Left lung (tissue), 10 donors: ENCODE results near the gene AOX1. TPM values are rescaled to one million over a fixed set of nuclear protein-coding genes. Genes with fewer than 3 reads are reported as not detected.

Source experiments
- ATAC-seq: fragments of 200-7000 bp; cut with Tn5 transposase; one replicate; pipeline ENCODE4 v1.9.1; 2020; ENCODE audit warnings: moderate library complexity
- DNase-seq, 4 donors: peaks; one replicate each; pipeline ENCODE4 v3.0.0-alpha.2; 2013 to 2020
- H3K27ac ChIP-seq, 2 donors: fragments of 200-600 bp; sonication (generic) in 1 of 2; one replicate each; pipeline versions ENCODE4 v1.5.0 to v1.8.0; 2020 to 2021
- H3K27me3 ChIP-seq, 2 donors: fragments of 200-600 bp; sonication (generic) in 1 of 2; one replicate each; pipeline versions ENCODE4 v1.5.0 to v1.8.0; 2020 to 2021
- H3K36me3 ChIP-seq, 2 donors: fragments of 200-600 bp; sonication (generic) in 1 of 2; one replicate each; pipeline versions ENCODE4 v1.5.0 to v1.8.0; 2020 to 2021
- H3K4me1 ChIP-seq, 2 donors: fragments of 200-600 bp; one replicate each; pipeline ENCODE4 v1.8.0; 2021
- H3K4me3 ChIP-seq, 2 donors: fragments of 200-600 bp; sonication (generic) in 1 of 2; one replicate each; pipeline versions ENCODE4 v1.5.0 to v1.8.0; 2020 to 2021; ENCODE audit warnings: mild to moderate bottlenecking in 1 of 2
- H3K9me3 ChIP-seq, 2 donors: fragments of 200-600 bp; sonication (generic) in 1 of 2; one replicate each; pipeline versions ENCODE4 v1.5.0 to v1.8.0; 2020 to 2021
- CTCF ChIP-seq, 2 donors: fragments of 200-600 bp; sonication (generic) in 1 of 2; IDR thresholded peaks; one replicate each; pipeline versions ENCODE4 v1.5.0 to v1.8.0; 2021; ENCODE audit warnings: antibody characterized with exemption in 2 of 2
- intact Hi-C, 2 donors: fragments of 100-400 bp; cut with DNase I; formaldehyde crosslinking; loops; one replicate each; pipeline versions ENCODE4 v1.11.2 to v1.14.2; 2022
- polyA plus RNA-seq, 6 donors: library from polyadenylated mRNA; unstranded; fragments of 120-200 nt; gene quantifications; one replicate each; pipeline ENCODE4 v1.2.1, GENCODE V29; 2013; ENCODE audit not compliant: insufficient read length in 6 of 6
- total RNA-seq, 2 donors: library from RNA; stranded (reverse); fragmentation: NEBNext Ultra II Directional; extraction: Animal tissue kit (Norgen Biotek cat#: 25700); gene quantifications; one replicate each; pipeline ENCODE4 v1.2.1, GENCODE V29; 2021
- donor health status: DM: no; HTN: yes; CAD: no.
- donor health status: DM: no; HTN: no; CAD: no.

Gene AOX1
- total and polyA plus RNA-seq, 8 donors: 5.4 to 32.4 (median 13.5) TPM

GRCh38 chr2:200698217-200698616, 112.4 kb downstream of the AOX1 start:
- H3K4me1 ChIP-seq: peaks cover 0 to 12% of the 10 kb centered on the region in 2 donors
- intact Hi-C loops: no loop called here
- H3K4me3 ChIP-seq: no peak overlapping the region
- ATAC-seq (no peak), DNase-seq (no peak)
- no peaks in the 10 kb centered on the region for H3K9me3 ChIP-seq
- no peaks in the 10 kb centered on the region for H3K36me3 ChIP-seq
- no peak for TF ChIP-seq CTCF (IDR thresholded peaks at IDR 0.05)
- no peaks in the 10 kb centered on the region for H3K27me3 ChIP-seq
- H3K27ac ChIP-seq: no peak overlapping the region

GRCh38 chr2:200699310-200699709, 113.5 kb downstream of the AOX1 start:
- DNase-seq: no peak
- Histone ChIP-seq H3K4me3 (no peak overlapping the region), H3K36me3 (no peaks in the 10 kb centered on the region), H3K27me3 (no peaks in the 10 kb centered on the region), H3K9me3 (no peaks in the 10 kb centered on the region), H3K4me1 (peaks cover 0 to 12% of the 10 kb centered on the region in 2 donors), H3K27ac (no peak overlapping the region)
- no peak for ATAC-seq
- no peak for TF ChIP-seq CTCF (IDR thresholded peaks at IDR 0.05)
- intact Hi-C loops: no loop called here

- Histone ChIP-seq H3K27ac (no peak overlapping the region), H3K27me3 (no peaks in the 10 kb centered on the region), H3K9me3 (no peaks in the 10 kb centered on the region), H3K36me3 (no peaks in the 10 kb centered on the region), H3K4me3 (no peak overlapping the region), H3K4me1 (peaks cover 0 to under 1% of the 10 kb centered on the region in 2 donors)
- no peak for DNase-seq
- no peak for TF ChIP-seq CTCF (IDR thresholded peaks at IDR 0.05)
- intact Hi-C loops: no loop called here
- no peak for ATAC-seq
These were observed 115.0 kb downstream of the AOX1 start for GRCh38 chr2:200700856-200701255.

- TF ChIP-seq CTCF (IDR thresholded peaks at IDR 0.05): no peak
- intact Hi-C loops: no loop called here
- Histone ChIP-seq H3K27ac (no peak overlapping the region), H3K4me3 (no peak overlapping the region), H3K4me1 (no peaks in the 10 kb centered on the region), H3K9me3 (no peaks in the 10 kb centered on the region), H3K27me3 (no peaks in the 10 kb centered on the region), H3K36me3 (no peaks in the 10 kb centered on the region)
- DNase-seq: no peak
- no peak for ATAC-seq
These were observed 116.2 kb downstream of the AOX1 start for GRCh38 chr2:200702044-200702443.

GRCh38 chr2:200702646-200703118, 116.9 kb downstream of the AOX1 start:
- ATAC-seq (peak; percentile 46), DNase-seq (no peak)
- no peaks in the 10 kb centered on the region for H3K36me3 ChIP-seq
- intact Hi-C loops: no loop called here
- TF ChIP-seq CTCF (IDR thresholded peaks at IDR 0.05): no peak
- H3K27ac ChIP-seq: no peak overlapping the region
- no peaks in the 10 kb centered on the region for H3K9me3 ChIP-seq
- no peak overlapping the region for H3K4me3 ChIP-seq
- no peaks in the 10 kb centered on the region for H3K4me1 ChIP-seq
- no peaks in the 10 kb centered on the region for H3K27me3 ChIP-seq
